Prostate gland (tissue), 2 donors: ENCODE data around the gene TBC1D3B. TPM values are rescaled to one million over a fixed set of nuclear protein-coding genes. Genes with fewer than 3 reads are reported as not detected.
"Not testable (repeated sequence)": the region's sequence is repeated elsewhere in the genome, so short reads cannot be mapped to it uniquely, and the experiment has no call there.

Experiments
- DNase-seq: peaks from one replicate; pipeline ENCODE4 v3.0.0-alpha.2; 2019; ENCODE audit warnings: low spot score
- H3K27ac ChIP-seq, 2 donors: fragments of 200-600 bp; sonication (generic); 2 replicates each; pipeline ENCODE4 v1.5.1; 2017 to 2019
- H3K27me3 ChIP-seq: fragments of 200-600 bp; sonication (generic); replicated peaks from 2 replicates; pipeline ENCODE4 v1.5.1; 2019; ENCODE audit not compliant: insufficient read depth
- H3K36me3 ChIP-seq, 2 donors: fragments of 200-600 bp; sonication (generic); 1 replicate in 1 of 2; 2 replicates in 1 of 2; pipeline versions ENCODE4 v1.5.1 to v1.8.1; 2017 to 2019
- H3K4me1 ChIP-seq: fragments of 200-600 bp; sonication (generic); replicated peaks from 2 replicates; pipeline ENCODE4 v1.5.1; 2019
- H3K4me3 ChIP-seq, 2 donors: fragments of 200-600 bp; sonication (generic); 2 replicates each; pipeline ENCODE4 v1.5.1; 2017 to 2019
- H3K9me3 ChIP-seq: fragments of 200-600 bp; sonication (generic); 2 replicates; pipeline ENCODE4 v1.5.1; 2017
- CTCF ChIP-seq, 4 experiments: fragments of 200-600 bp in 2 of 4; fragments of 450-650 bp in 2 of 4; sonication (generic) in 2 of 4; IDR thresholded peaks; 1 replicate in 3 of 4; 2 replicates in 1 of 4; pipeline ENCODE4 v1.5.1; 2016 to 2019; ENCODE audit warnings: antibody characterized with exemption in 4 of 4, mild to moderate bottlenecking in 2 of 4, moderate library complexity in 2 of 4
- POLR2A ChIP-seq: fragments of 450-650 bp; IDR thresholded peaks from one replicate; pipeline ENCODE4 v1.6.1; 2016; ENCODE audit warnings: antibody characterized with exemption, mild to moderate bottlenecking
- POLR2AphosphoS5 ChIP-seq: sonication (generic); formaldehyde crosslinking; IDR thresholded peaks from one replicate; pipeline ENCODE4 v1.6.1; 2017; ENCODE audit warnings: antibody characterized with exemption
- WGBS: methylation state at CpG from one replicate; pipeline ENCODE4 v1.1.5; 2018; 5-methylcytosine and 5-hydroxymethylcytosine counted together
- intact Hi-C: fragments of 100-400 bp; cut with DNase I; formaldehyde crosslinking; loops from one replicate; pipeline ENCODE4 v1.14.2; 2022
- total RNA-seq, 2 donors: library from RNA; depleted of rRNA; stranded (reverse); fragments of >200 nt; gene quantifications; one replicate each; pipeline ENCODE4 v1.1.0, GENCODE V29; 2016

The TBC1D3B gene
- total RNA-seq, 2 donors from 2014 or later: 0.96 to 3.9 TPM

GRCh38 chr17:36193216-36193775 lies 16.9 kb upstream of the TBC1D3B start:
- H3K9me3 ChIP-seq: no peaks in the 10 kb centered on the region
- no peak overlapping the region for H3K4me3 ChIP-seq
- intact Hi-C loops: no loop called here
- no peak for DNase-seq
- 30% methylated on average over 1 of the region's 1 CpG for WGBS
- TF ChIP-seq POLR2A: no peak
- no peak for TF ChIP-seq CTCF (IDR thresholded peaks at IDR 0.05)
- TF ChIP-seq POLR2AphosphoS5: no peak
- H3K36me3 ChIP-seq: no peaks in the 10 kb centered on the region
- no peaks in the 10 kb centered on the region for H3K27me3 ChIP-seq
- no peaks in the 10 kb centered on the region for H3K4me1 ChIP-seq
- no peak overlapping the region for H3K27ac ChIP-seq

GRCh38 chr17:36190549-36191330 lies 14.3 kb upstream of the TBC1D3B start:
- H3K27ac ChIP-seq, H3K36me3 ChIP-seq, H3K27me3 ChIP-seq, H3K9me3 ChIP-seq, DNase-seq, H3K4me3 ChIP-seq, H3K4me1 ChIP-seq, intact Hi-C loops: not testable (repeated sequence)
- WGBS: 62% methylated on average over 9 of the region's 9 CpGs

GRCh38 chr17:36189993-36190392 lies 13.6 kb upstream of the TBC1D3B start:
- not testable (repeated sequence) for H3K27ac ChIP-seq

GRCh38 chr17:36188891-36189306 lies 12.5 kb upstream of the TBC1D3B start:
- Histone ChIP-seq H3K27me3 (no peaks in the 10 kb centered on the region), H3K4me1 (no peaks in the 10 kb centered on the region), H3K9me3 (no peaks in the 10 kb centered on the region), H3K27ac (no peak overlapping the region), H3K4me3 (no peak overlapping the region), H3K36me3 (no peaks in the 10 kb centered on the region)
- no peak for DNase-seq
- TF ChIP-seq CTCF (IDR thresholded peaks at IDR 0.05): no peak
- intact Hi-C loops: no loop called here
- WGBS: 36% methylated on average over 7 of the region's 7 CpGs

More at GRCh38 chr17:36189993-36190392, 13.6 kb upstream of the TBC1D3B start:
- H3K27me3 ChIP-seq, H3K36me3 ChIP-seq, H3K4me1 ChIP-seq, intact Hi-C loops, H3K4me3 ChIP-seq, DNase-seq, H3K9me3 ChIP-seq: not testable (repeated sequence)
- WGBS: 71% methylated on average over 5 of the region's 5 CpGs

GRCh38 chr17:36187943-36188665 lies 11.7 kb upstream of the TBC1D3B start:
- H3K27me3 ChIP-seq, H3K27ac ChIP-seq, H3K4me3 ChIP-seq, DNase-seq, H3K36me3 ChIP-seq, intact Hi-C loops, H3K9me3 ChIP-seq, H3K4me1 ChIP-seq: not testable (repeated sequence)
- 75% methylated on average over 5 of the region's 5 CpGs for WGBS

- H3K9me3 ChIP-seq, H3K27me3 ChIP-seq, H3K4me1 ChIP-seq, H3K36me3 ChIP-seq, intact Hi-C loops, H3K27ac ChIP-seq, DNase-seq, H3K4me3 ChIP-seq: not testable (repeated sequence)
- 76% methylated on average over 13 of the region's 13 CpGs for WGBS
Measured at GRCh38 chr17:36186810-36187763, 10.7 kb upstream of the TBC1D3B start.
